ENCODE measurements around the gene CDKN1B.
"Not testable (repeated sequence)": the region's sequence is repeated elsewhere in the genome, so short reads cannot be mapped to it uniquely, and the experiment has no call there.

CDKN1B gene

GRCh38 chr12:12725086-12725955, 8.2 kb downstream of the CDKN1B start:
- DNase-seq, result peak; percentile 97

DNA sequence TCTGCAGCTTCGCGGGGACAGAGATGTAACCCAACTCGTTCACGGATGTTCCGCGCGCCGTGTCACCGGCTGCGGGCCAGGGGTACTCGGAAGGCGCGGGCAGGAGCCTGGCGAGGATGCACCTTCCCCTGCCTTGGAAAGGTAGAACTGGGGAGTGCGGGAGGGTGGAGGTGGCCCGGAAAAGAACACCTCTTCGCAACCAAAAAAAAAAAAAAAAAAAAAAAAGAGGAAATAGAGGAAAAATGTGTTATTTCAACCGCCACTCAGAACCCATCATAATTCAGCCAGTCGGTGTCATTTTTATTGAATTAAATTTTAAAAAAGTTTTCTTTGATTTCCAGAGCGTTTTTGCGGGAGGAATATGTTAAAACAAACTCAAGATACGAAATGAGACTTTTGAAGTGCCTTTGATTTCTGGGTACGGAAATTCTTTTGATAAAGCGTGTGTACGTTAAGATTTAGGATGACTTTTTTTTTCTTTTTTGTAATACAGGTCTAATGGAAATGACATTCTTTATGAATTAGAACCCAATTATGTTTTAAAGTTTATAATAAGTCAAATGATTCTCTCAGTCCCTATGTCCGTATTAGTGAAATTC, 8.9 kb downstream of the CDKN1B start:
- no peak for DNase-seq

- DNase-seq, result no peak
Observed at GRCh38 chr12:12726555-12727093, 9.5 kb downstream of the CDKN1B start.

DNA sequence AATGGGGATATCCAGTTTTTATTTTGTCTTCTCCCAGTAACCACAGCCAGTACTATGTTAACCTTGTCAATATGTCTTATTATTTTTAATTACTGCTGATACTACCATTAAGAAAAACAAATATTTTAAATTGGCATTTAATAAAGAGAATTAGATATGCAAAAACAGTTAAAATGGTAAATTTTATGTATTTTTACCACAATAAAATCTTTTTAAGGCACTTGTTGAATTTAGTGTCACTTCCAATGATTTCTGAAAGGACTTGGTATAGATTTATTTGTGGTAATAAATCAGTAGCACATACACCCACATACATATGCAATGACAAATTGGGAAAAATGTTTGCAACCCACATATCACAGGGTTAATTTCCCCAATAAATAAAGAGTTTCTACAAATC, 14.0 kb downstream of the CDKN1B start:
- DNase-seq, result no peak

GRCh38 chr12:12731785-12732184, 14.6 kb downstream of the CDKN1B start:
- DNase-seq, result no peak

- no peak for DNase-seq
Observed at GRCh38 chr12:12733118-12733517, 15.9 kb downstream of the CDKN1B start.

DNA sequence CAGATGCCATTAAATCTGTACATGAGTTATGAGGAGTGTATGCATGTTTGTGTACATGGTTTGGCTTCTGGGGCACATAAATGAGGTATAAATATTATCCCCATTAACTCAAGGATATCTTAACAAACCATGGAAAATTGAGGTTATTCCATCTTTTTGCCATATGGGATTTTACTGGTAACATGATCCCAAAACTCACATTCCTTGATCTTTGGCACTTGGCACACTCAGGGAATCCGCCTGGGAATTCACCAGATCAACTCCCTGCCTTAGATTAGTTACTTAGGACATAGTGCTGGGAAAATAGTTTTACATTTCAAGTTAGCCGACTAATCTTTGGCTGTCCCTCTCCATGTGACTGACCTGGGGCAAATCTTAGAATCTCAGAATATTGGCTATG, 16.9 kb downstream of the CDKN1B start:
- no peak for DNase-seq

- DNase-seq, result no peak
Observed at GRCh38 chr12:12734561-12735071, 17.4 kb downstream of the CDKN1B start.

DNA sequence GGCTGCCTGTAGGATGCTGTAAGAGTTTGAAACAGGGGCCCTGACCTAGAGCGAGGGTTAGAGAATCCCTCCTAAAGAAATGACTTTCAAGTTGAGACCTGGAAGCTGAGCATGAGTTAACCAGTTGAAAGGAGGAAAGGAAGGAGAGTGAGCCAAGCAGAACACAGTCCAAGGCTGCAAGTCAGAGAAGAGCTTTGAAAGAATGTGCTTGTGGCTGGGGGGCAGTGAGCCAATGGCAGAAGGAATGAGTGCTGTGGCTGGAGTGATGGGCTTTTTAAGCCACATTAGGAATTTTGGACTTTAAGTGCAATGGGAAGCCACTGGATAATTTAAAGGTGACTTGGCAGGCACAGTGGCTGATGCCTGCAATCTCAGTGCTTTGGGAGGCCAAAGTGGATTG, 18.1 kb downstream of the CDKN1B start:
- no peak for DNase-seq

- DNase-seq, result no peak
Observed at GRCh38 chr12:12736759-12737676, 19.9 kb downstream of the CDKN1B start.

DNA sequence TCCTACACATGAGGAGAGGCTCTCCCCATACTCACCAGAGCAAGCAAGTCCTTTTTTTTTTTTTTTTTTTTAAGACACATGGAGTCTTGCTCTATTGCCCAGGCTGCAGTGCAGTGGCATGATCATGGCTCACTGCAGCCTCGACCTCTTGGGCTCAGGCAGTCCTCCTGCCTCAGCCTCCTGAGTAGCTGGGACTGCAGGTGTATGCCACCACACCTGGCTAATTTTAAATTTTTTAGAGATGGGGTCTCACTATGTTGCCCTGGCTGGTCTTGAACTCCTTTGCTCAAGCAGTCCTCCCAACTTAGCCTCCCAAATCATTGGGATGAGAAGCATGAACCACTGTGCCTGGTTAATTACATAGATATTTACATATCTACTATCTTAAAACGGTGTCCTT, 21.0 kb downstream of the CDKN1B start:
- DNase-seq, result not testable (repeated sequence)

DNA sequence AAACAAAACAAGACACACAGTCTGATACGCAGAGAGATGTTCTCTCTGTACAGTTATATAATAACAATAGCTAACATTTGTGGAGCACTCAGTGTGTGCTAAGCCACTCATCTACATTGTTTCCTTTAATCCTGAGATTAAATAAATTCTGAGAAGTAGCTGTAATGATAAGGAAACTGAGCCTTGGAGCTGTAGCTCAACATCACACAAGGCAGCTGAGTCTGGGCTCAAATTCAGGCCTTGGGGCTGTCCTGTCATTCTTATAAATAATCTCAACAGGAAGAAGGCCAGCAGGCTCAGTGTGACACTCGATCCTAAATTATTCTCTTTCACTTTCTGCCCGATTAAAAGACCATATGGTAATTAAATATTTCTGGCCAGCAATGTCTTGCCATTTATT, 24.5 kb downstream of the CDKN1B start:
- no peak for DNase-seq

- no peak for DNase-seq
Observed at GRCh38 chr12:12744546-12745305, 27.6 kb downstream of the CDKN1B start.

- DNase-seq, result no peak
Observed at GRCh38 chr12:12745576-12746211, 28.5 kb downstream of the CDKN1B start.

DNA sequence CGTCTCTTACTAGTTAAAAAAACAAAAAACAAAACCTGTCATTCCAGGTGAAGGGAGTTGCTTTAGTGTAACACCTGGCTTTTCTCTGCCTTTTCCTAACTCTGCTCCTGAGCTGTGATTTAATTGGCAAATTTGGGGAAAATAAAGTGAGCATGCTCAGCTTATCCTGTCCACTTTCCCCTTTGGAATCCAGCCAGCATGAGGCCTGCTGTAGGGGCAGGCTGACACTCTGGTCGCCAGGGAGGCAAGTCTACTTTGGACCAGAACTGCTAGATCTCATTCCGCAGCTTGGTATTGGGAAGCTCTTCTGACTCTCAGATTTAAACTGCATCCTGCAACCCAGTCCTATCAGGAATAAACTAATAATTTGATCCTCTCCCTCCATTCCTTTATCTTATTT, 30.1 kb downstream of the CDKN1B start:
- DNase-seq, result no peak

- no peak for DNase-seq
Observed at GRCh38 chr12:12748044-12748443, 30.9 kb downstream of the CDKN1B start.

- DNase-seq, result no peak
Observed at GRCh38 chr12:12749433-12749832, 32.3 kb downstream of the CDKN1B start.

DNA sequence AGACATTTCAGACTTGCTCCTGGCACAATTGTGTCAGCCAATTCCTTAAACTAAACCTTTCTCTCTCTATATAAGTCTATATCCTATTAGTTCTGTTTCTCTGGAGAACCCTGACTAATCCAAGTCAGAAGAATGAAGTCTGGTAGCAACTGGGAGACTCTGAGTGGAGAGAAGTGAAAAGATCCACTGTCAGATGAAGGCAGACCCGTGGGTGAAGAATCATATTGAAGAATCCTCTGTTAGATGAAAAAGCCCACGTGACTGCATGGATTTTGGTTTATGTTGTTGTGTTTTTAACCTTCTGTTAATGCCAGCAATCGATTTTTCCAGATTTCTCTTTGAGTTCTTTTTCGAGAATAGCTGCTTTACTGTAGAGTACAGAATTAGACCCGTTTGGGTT, 38.8 kb downstream of the CDKN1B start:
- DNase-seq, result no peak

- DNase-seq, result no peak
Observed at GRCh38 chr12:12757121-12757520, 40.0 kb downstream of the CDKN1B start.

DNA sequence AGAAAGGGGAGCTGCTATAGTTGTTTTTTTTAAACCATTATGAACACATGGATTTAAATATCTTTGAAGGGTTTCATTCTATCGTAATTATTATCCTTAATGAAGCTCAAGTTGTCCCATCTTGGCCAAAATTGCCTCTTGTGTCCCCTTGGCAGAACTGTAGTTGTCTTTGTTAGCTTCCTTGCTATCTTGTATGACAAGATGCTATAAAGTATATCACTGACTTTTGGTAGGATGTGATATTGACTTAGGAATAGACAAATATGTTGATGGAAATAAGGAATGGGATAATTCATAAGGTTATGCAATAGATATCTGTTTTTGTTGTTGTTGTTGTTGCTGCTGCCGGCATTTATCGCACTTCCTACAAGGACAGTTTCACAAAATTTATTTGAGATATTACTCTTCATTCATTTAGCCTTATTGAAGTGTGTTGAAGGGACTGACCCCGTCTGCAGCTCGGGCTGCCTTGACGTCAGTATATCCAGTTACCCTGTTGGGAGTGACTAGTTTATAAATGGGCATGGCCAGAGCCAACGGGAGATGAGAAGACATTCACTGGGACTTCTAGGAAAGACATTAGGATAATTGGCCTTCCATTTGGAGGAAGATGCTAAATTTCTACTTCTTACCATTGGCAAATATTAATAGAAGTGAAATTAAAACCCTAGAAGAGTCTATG, 42.2 kb downstream of the CDKN1B start:
- DNase-seq, result no peak

GRCh38 chr12:12764824-12765223, 47.7 kb downstream of the CDKN1B start:
- no peak for DNase-seq
